Endothelial cell of umbilical vein (primary cell): ENCODE measurements around the gene NDST3. TPM values are rescaled to one million over a fixed set of nuclear protein-coding genes. Genes with fewer than 3 reads are reported as not detected.

Experiments used
- BruUV-seq: library from RNA; stranded (reverse); fragments of 400-500 nt; replicated peaks from 2 replicates; lab custom pipeline; 2021; lab: Mats Ljungman, UMichigan
- CTCF ChIA-PET: fragments of 300-600, 350-600 bp; sonication (Branson Sonifier 250); formaldehyde crosslinking; loops from one replicate; lab custom pipeline; 2021; ENCODE audit warnings: antibody characterized with exemption, inconsistent platforms; lab: Charles Lee
- POLR2A ChIA-PET: fragments of 300-600, 350-600 bp; sonication (Branson Sonifier 250); formaldehyde crosslinking; loops from one replicate; lab custom pipeline; 2021; ENCODE audit warnings: antibody characterized with exemption, inconsistent platforms; lab: Charles Lee
- DNase-seq: peaks from one replicate; pipeline ENCODE4 v3.0.0-alpha.2; 2011; ENCODE audit warnings: low read depth, low spot score
- FAIRE-seq: peaks from 2 replicates; lab custom pipeline; 2011; peaks lifted over from hg19 to GRCh38; lab: Jason Lieb, UNC
- H2AFZ ChIP-seq: 2 replicates; pipeline ENCODE4 v1.6.0; 2012; ENCODE audit warnings: low read depth, low read length, control low read depth, inconsistent platforms
- H3K27ac ChIP-seq: 2 replicates; pipeline ENCODE4 v1.5.1; 2011; ENCODE audit warnings: low read depth, mild to moderate bottlenecking, control low read depth, low read length, moderate library complexity; ENCODE audit not compliant: insufficient read depth
- H3K27me3 ChIP-seq, 2 experiments: 2 replicates each; pipeline versions ENCODE4 v1.6.0 to v1.6.1; 2011; ENCODE audit warnings: low read length in 2 of 2, mixed read lengths in 1 of 2; ENCODE audit not compliant: control insufficient read depth in 2 of 2, insufficient read depth in 2 of 2
- H3K36me3 ChIP-seq, 2 experiments: 2 replicates in 1 of 2; 3 replicates in 1 of 2; pipeline ENCODE4 v1.5.1; 2011; ENCODE audit warnings: low read length in 2 of 2, mild to moderate bottlenecking in 1 of 2, moderate library complexity in 1 of 2; ENCODE audit not compliant: control insufficient read depth in 2 of 2, insufficient read depth in 2 of 2; ENCODE audit errors: extremely low read depth in 1 of 2
- H3K4me1 ChIP-seq: 3 replicates; pipeline ENCODE4 v1.5.1; 2011; ENCODE audit warnings: mild to moderate bottlenecking, low read length; ENCODE audit not compliant: control insufficient read depth, insufficient read depth; ENCODE audit errors: extremely low read depth
- H3K4me2 ChIP-seq: 2 replicates; pipeline ENCODE4 v1.6.1; 2011; ENCODE audit warnings: low read length, control low read depth, mixed read lengths; ENCODE audit not compliant: insufficient read depth
- H3K4me3 ChIP-seq, 3 experiments: fragments of 200-600 bp in 1 of 3; sonication (generic), shearing (Covaris generic) in 1 of 3; replicated peaks in 1 of 3; 2 replicates each; pipeline ENCODE4 v1.5.1; 2011 to 2016; ENCODE audit warnings: control low read depth in 3 of 3, low read length in 3 of 3, mild to moderate bottlenecking in 2 of 3, inconsistent platforms in 1 of 3, low read depth in 1 of 3, moderate library complexity in 1 of 3; ENCODE audit not compliant: insufficient read depth in 1 of 3
- H3K79me2 ChIP-seq: 2 replicates; pipeline ENCODE4 v1.6.0; 2012; ENCODE audit warnings: low read length, inconsistent platforms; ENCODE audit not compliant: control insufficient read depth, insufficient read depth
- H3K9ac ChIP-seq: replicated peaks from 2 replicates; pipeline ENCODE3; 2011; ENCODE audit warnings: low read length, control low read depth; ENCODE audit not compliant: insufficient read depth; ENCODE audit errors: extremely low read depth
- H3K9me1 ChIP-seq: replicated peaks from 3 replicates; pipeline ENCODE4 v1.6.0; 2011; ENCODE audit warnings: mild to moderate bottlenecking, low read length; ENCODE audit not compliant: control insufficient read depth, insufficient read depth; ENCODE audit errors: extremely low read depth
- H3K9me3 ChIP-seq: replicated peaks from 2 replicates; pipeline ENCODE4 v1.5.1; 2012; ENCODE audit warnings: low read length, inconsistent platforms; ENCODE audit not compliant: control insufficient read depth, insufficient read depth
- H4K20me1 ChIP-seq: replicated peaks from 2 replicates; pipeline ENCODE3; 2011; ENCODE audit warnings: mild to moderate bottlenecking, low read length; ENCODE audit not compliant: control insufficient read depth, insufficient read depth; ENCODE audit errors: extremely low read depth
- EZH2 ChIP-seq: IDR thresholded peaks from 2 replicates; pipeline ENCODE4 v1.6.1; 2012; ENCODE audit warnings: borderline replicate concordance, low read depth, mild to moderate bottlenecking, moderate library complexity, low read length, inconsistent platforms; ENCODE audit not compliant: severe bottlenecking
- FOS ChIP-seq: IDR thresholded peaks from 2 replicates; pipeline ENCODE4 v1.6.1; 2011; ENCODE audit warnings: mild to moderate bottlenecking, low read length, moderate library complexity, borderline replicate concordance; ENCODE audit not compliant: insufficient read depth
- MYC ChIP-seq: IDR thresholded peaks from one replicate; pipeline ENCODE4 v1.6.1; 2011; ENCODE audit warnings: mild to moderate bottlenecking, low read depth, low read length
- POLR2AphosphoS5 ChIP-seq: IDR thresholded peaks from 2 replicates; pipeline ENCODE4 v1.6.1; 2012; ENCODE audit warnings: low read depth, mild to moderate bottlenecking, control low read depth, low read length, moderate library complexity; ENCODE audit not compliant: insufficient read depth
- dilution Hi-C: fragments of 300-500 bp; cut with MboI; formaldehyde crosslinking; loops from one replicate; pipeline ENCODE4 v1.15.0; 2019; ENCODE audit warnings: low sequenced_read_pairs; ENCODE audit not compliant: extremely low pct_ligation_motif_present
- intact Hi-C: fragments of 100-400 bp; cut with micrococcal nuclease; formaldehyde crosslinking; loops from one replicate; pipeline ENCODE4 v1.10.0; 2022
- polyA plus RNA-seq, 4 experiments: library from polyadenylated mRNA; depleted of rRNA in 3 of 4; stranded (reverse) in 3 of 4; unstranded in 1 of 4; fragments of >200 nt; gene quantifications; 2 replicates each; pipeline versions ENCODE4 v1.2.1 to v1.2.3, GENCODE V29; 2011 to 2012; ENCODE audit warnings: missing spikeins in 1 of 4
- total RNA-seq: library from RNA; stranded (reverse); gene quantifications from 2 replicates; pipeline ENCODE4 v1.2.3, GENCODE V29; 2021
- TF ChIP-seq, protein P1 (sequence below), 2 donors: IDR thresholded peaks; 1 replicate in 1 of 2; 2 replicates in 1 of 2; pipeline ENCODE4 v1.5.1; 2011; ENCODE audit warnings: low read length in 2 of 2, mild to moderate bottlenecking in 2 of 2, moderate library complexity in 2 of 2, control low read depth in 1 of 2, inconsistent platforms in 1 of 2, low read depth in 1 of 2; ENCODE audit not compliant: insufficient read depth in 1 of 2; ENCODE audit errors: extremely low read depth in 1 of 2

NDST3 gene
- total and polyA plus RNA-seq, 2 donors (not counting 3 experiments of a cell fraction or from before 2014, with no cell fraction given), result 0.04 TPM; not detected in 1

DNA sequence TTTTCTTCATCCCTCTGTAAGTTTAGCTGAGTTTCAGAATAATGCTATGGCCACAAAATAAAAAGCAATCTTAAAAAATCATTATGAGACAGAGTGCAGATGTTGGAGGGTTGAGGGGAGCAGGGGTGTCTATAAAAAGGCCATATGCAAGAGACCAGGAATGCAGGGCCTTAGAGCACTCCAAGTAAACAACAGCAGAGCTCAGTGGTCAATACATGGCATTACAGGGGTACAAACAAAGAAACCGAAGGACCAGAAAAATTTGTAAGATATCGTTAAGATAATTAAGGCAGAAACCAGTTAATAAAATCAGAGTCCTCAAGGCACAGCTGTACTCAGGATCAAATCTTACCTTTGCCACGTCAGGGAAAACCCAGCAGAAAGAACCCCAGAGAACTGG, 28.4 kb upstream of the NDST3 start:
- Histone ChIP-seq H3K27me3 (no peaks in the 10 kb centered on the region), H3K4me1 (no peaks in the 10 kb centered on the region), H3K79me2 (no peaks in the 10 kb centered on the region), H3K4me2 (no peak overlapping the region), H2AFZ (no peak overlapping the region), H4K20me1 (no peaks in the 10 kb centered on the region), H3K9me1 (no peaks in the 10 kb centered on the region), H3K36me3 (no peaks in the 10 kb centered on the region), H3K9ac (no peak overlapping the region), H3K27ac (no peak overlapping the region), H3K9me3 (no peaks in the 10 kb centered on the region), H3K4me3 (no peak overlapping the region)
- FAIRE-seq (no peak), DNase-seq (no peak)
- dilution Hi-C loops, result no loop called here
- intact Hi-C loops, result no loop called here
- POLR2A ChIA-PET, result no interaction called here
- no TSS peak for BruUV-seq
- no peak for TF ChIP-seq MYC
- TF ChIP-seq POLR2AphosphoS5, result no peak
- TF ChIP-seq FOS, result no peak
- CTCF ChIA-PET, result no interaction called here

DNA sequence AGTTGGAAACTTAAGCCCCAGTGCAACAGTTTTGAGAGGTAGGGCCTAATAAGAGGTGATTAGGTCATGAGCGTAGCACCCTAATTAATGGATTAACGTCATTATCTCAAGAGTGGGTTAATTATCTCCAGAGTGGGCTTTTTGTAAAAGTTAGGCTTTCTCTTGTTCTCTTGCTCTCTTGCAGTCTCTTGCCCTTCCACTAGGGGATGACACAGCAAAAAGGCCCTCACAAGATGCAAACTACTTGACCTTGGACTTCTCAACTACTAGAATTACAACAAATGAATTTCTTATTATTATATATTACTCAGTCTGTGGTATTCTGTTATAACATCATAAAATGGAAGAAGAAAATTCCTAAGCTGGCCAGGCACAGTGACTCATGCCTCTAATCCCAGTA, 22.1 kb upstream of the NDST3 start:
- CTCF ChIA-PET, result interaction anchor here (1.0 kb wide), 1 partner anchor 52 kb away, joined by 3 read pairs; no protein-coding TSS in a partner anchor
- no peak overlapping the region for H3K4me3 ChIP-seq
- H3K9me3 ChIP-seq, result no peaks in the 10 kb centered on the region
- no peak overlapping the region for H3K27ac ChIP-seq
- no peak for TF ChIP-seq EZH2
- TF ChIP-seq, protein P1, sequence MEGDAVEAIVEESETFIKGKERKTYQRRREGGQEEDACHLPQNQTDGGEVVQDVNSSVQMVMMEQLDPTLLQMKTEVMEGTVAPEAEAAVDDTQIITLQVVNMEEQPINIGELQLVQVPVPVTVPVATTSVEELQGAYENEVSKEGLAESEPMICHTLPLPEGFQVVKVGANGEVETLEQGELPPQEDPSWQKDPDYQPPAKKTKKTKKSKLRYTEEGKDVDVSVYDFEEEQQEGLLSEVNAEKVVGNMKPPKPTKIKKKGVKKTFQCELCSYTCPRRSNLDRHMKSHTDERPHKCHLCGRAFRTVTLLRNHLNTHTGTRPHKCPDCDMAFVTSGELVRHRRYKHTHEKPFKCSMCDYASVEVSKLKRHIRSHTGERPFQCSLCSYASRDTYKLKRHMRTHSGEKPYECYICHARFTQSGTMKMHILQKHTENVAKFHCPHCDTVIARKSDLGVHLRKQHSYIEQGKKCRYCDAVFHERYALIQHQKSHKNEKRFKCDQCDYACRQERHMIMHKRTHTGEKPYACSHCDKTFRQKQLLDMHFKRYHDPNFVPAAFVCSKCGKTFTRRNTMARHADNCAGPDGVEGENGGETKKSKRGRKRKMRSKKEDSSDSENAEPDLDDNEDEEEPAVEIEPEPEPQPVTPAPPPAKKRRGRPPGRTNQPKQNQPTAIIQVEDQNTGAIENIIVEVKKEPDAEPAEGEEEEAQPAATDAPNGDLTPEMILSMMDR (IDR thresholded peaks at IDR 0.05; ENCODE audit: extremely low read depth in 1 of 2, insufficient read depth in 1 of 2, low read depth in 1 of 2, low read length in 2 of 2), result peak in 1 of 2 donors; percentile 5
- no peaks in the 10 kb centered on the region for H3K36me3 ChIP-seq
- H3K9me1 ChIP-seq, result no peaks in the 10 kb centered on the region
- FAIRE-seq (no peak), DNase-seq (no peak)
- H3K9ac ChIP-seq, result no peak overlapping the region
- POLR2A ChIA-PET, result no interaction called here
- H3K4me1 ChIP-seq, result no peaks in the 10 kb centered on the region
- intact Hi-C loops, result no loop called here
- H3K79me2 ChIP-seq, result no peaks in the 10 kb centered on the region
- BruUV-seq, result no TSS peak
- H2AFZ ChIP-seq, result no peak overlapping the region
- dilution Hi-C loops, result no loop called here
- H3K4me2 ChIP-seq, result no peak overlapping the region
- H4K20me1 ChIP-seq, result no peaks in the 10 kb centered on the region
- H3K27me3 ChIP-seq, result no peaks in the 10 kb centered on the region
